Nephron (organoid): ENCODE data around the gene FEV.
"Not testable (repeated sequence)": the region's sequence is repeated elsewhere in the genome, so short reads cannot be mapped to it uniquely, and the experiment has no call there.

Source experiments
- H3K27ac Mint-ChIP-seq, 3 experiments: 2 replicates each; pipeline ENCODE4 v1.8.0; 2020; ENCODE audit warnings: mixed read lengths in 3 of 3, mild to moderate bottlenecking in 2 of 3, moderate library complexity in 1 of 3
- H3K27me3 Mint-ChIP-seq: 2 replicates; pipeline ENCODE4 v1.8.0; 2021; ENCODE audit warnings: low read depth, mild to moderate bottlenecking, moderate library complexity, mixed read lengths
- H3K36me3 Mint-ChIP-seq: 2 replicates; pipeline ENCODE4 v1.8.0; 2020; ENCODE audit warnings: low read depth, mixed read lengths
- H3K4me1 Mint-ChIP-seq: 2 replicates; pipeline ENCODE4 v1.8.0; 2020; ENCODE audit warnings: mixed read lengths
- H3K4me3 Mint-ChIP-seq, 3 experiments: 2 replicates each; pipeline ENCODE4 v1.8.0; 2020; ENCODE audit warnings: mild to moderate bottlenecking in 3 of 3, mixed read lengths in 3 of 3, moderate library complexity in 2 of 3
- H3K9me3 Mint-ChIP-seq: 2 replicates; pipeline ENCODE4 v1.8.0; 2020; ENCODE audit warnings: mixed read lengths
- CTCF ChIP-seq, 3 experiments: fragments of 200-600 bp; sonication (generic); IDR thresholded peaks; one replicate each; pipeline ENCODE4 v1.5.0; 2021; ENCODE audit warnings: antibody characterized with exemption in 3 of 3; ENCODE audit not compliant: unreplicated experiment in 3 of 3

Gene FEV

DNA sequence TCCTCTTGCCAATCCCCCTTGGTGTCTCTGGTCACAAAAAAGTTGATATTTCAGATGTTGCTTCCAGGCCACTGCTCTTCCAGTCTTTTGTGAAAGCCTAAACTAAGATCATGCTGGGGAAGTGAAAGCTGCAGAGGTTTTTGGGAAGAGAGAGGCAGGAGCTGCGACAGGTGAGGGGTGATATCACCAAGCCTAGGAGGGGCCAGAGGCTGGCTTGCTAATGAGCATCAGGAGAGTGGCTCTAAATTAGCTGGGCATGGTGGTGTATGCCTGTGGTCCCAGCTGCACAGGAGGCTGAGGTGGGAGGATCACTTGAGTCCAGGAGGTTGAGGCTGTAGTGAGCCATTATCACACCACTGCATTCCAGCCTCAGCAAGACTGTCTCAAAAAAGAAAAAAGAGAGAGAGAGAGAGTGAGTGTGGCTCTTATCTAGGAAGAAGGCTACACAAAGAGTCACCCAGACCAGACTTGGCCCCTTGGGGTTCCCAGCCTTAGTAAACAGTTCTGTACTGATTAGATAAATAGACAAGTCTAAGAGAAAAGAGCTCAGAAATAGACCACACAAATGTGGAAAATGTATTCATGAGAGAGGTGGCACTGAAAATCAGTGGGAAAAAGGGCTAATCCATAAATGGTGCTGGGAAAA, 40.1 kb downstream of the FEV start:
- Mint-ChIP-seq H3K27me3 (peaks cover 43% of the 10 kb centered on the region), H3K4me1 (no peaks in the 10 kb centered on the region), H3K27ac (no peak overlapping the region), H3K36me3 (no peaks in the 10 kb centered on the region), H3K9me3 (no peaks in the 10 kb centered on the region), H3K4me3 (no peak overlapping the region)
- TF ChIP-seq CTCF (IDR thresholded peaks at IDR 0.05; ENCODE audit: unreplicated experiment in 3 of 3): no peak

- H3K27ac Mint-ChIP-seq, H3K36me3 Mint-ChIP-seq, H3K4me1 Mint-ChIP-seq, H3K4me3 Mint-ChIP-seq: not testable (repeated sequence)
- H3K9me3 Mint-ChIP-seq: peaks cover 10% of the 10 kb centered on the region
- H3K27me3 Mint-ChIP-seq: peaks cover 42% of the 10 kb centered on the region
Observed at GRCh38 chr2:218931751-218932150, 53.2 kb downstream of the FEV start.
